SKM-1 (cell line): ENCODE data around the gene BCAN.
A peak's percentile ranks its signal among the peaks of the same experiment; 100 is the strongest.
"Not testable (repeated sequence)": the region's sequence is repeated elsewhere in the genome, so short reads cannot be mapped to it uniquely, and the experiment has no call there.

Source experiments
- DNase-seq: peaks from one replicate; lab custom pipeline; 2025; ENCODE audit not compliant: unreplicated experiment; lab: John Stamatoyannopoulos, UW

BCAN gene

DNA sequence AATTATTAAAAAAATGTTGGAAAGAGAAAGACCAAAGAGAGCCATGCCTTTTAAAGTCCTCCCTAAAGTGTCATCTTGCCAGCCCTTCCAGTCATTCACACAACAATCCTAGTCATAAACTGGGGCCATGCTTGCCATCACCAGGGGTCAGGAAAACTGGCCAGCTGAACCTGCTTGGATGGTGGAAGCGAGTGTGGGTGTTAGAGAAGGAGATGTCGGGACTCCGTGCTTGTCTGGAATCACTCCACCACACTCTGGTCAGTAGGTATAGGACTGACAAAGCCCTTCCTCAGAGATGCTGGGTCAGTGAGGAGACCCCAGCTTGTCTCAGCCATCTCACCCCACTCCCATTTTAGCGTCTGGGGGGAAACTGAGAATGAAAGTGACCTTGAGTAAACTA lies 26.0 kb upstream of the BCAN start:
- DNase-seq = no peak

DNA sequence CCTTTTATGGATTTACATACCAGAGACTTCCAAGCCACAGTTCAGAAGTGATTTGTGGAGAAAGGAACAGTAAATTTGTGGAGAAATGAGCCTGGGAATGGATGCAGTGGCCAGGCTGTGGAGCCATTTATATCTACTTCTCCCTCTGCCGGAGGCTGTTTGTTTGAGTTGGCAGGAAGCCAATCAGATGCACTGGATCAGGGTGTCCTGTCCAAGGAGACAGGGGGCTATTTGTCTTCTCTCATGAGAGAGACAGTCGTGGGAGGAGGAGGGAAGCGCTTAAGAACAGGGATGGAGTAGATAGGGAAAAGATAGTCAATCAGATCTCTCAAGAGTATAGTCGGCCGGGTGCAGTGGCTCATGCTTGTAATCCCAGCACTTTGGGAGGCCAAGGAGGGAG lies 25.5 kb upstream of the BCAN start:
- DNase-seq = no peak

DNA sequence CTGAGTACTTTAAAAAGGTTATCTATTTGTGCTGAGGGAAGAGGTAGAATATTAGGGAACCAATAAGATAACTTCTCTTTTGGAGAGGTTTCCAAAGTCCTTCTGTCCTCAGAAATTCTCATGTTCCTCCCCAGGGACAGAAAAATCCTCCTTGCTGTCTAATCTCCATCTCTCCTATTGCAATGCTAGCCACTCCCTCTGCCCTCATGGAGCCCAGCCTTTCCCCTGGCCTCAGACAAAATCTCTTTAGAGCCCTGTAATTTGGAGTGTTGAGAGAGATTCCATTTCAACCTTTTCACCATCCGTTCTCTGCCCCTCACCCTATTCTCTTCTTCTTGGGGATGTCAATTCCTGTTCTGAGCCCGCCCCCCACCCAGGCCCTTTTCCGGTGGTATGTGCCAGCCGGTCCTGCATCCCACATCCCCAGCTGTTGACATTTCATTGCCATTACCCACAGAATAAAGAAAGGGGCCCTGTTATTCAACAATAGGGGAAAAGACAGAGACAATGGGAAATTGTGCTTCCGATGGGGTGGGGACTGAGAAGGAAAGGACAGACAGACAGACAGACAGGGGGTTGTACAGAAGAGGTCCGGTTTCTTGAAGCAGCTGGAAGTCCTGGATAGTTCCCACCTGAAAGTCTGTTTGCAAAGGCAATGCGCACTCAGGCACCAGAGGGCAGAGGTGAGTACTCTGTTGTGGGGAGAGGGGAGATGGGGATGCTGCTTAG lies 22.9 kb upstream of the BCAN start, which contains the start of gene HAPLN2:
HAPLN2 (plus strand) TSS at position 563 of the 729 bp plus-strand sequence. CDS start 4,076 bp downstream, outside the sequence.
- DNase-seq = peak; percentile 27

DNA sequence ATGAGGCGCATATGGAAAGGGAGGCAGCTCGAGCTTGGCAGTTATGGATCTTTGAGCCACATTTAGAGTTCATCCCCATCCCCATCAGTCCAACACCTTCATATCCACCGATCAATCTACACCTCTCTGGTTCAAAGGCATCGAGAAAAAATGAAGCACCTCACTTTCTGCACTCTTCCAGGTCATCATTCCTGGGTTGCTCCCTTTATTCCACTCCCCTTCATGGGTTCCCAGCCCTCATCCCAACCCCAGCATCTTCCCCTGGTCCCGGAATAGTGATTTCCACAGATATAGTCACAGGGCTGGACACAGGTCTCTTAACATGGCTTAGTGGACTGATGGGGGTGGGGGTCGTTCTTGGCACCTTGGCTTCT lies 22.3 kb upstream of the BCAN start:
- no peak for DNase-seq

DNA sequence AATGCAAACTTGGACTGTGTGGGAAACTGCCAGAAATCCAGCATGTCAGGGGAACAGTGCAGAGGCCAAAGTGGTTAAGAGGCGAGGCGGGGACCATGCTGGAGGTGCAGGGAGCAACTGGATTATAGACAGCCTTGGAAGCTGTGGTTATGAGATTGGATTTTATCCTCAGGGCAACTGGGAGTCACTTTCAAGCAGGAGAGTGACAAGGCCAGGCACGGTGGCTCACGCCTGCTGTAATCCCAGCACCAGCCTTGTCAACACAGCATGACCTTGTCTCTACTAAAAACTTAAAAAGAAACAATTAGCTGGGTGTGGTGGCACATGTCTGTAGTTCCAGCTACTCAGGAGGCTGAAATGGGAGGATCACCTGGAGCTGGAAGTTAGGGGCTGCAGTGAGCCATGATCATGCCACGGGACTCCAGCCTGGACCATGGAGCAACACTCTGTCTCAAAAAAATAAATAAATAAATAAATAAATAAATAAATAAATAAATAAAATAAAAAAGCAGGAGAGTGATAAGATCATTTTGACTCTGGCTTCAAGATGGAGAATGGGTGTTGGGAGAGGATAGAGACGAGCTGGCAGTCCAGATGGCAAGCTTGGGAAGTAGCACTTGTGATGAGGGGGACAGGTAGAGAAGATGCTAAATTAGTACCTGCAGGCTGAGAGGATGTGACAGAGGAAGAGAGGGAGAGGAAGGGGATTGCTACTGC lies 19.2 kb upstream of the BCAN start:
- no peak for DNase-seq

DNA sequence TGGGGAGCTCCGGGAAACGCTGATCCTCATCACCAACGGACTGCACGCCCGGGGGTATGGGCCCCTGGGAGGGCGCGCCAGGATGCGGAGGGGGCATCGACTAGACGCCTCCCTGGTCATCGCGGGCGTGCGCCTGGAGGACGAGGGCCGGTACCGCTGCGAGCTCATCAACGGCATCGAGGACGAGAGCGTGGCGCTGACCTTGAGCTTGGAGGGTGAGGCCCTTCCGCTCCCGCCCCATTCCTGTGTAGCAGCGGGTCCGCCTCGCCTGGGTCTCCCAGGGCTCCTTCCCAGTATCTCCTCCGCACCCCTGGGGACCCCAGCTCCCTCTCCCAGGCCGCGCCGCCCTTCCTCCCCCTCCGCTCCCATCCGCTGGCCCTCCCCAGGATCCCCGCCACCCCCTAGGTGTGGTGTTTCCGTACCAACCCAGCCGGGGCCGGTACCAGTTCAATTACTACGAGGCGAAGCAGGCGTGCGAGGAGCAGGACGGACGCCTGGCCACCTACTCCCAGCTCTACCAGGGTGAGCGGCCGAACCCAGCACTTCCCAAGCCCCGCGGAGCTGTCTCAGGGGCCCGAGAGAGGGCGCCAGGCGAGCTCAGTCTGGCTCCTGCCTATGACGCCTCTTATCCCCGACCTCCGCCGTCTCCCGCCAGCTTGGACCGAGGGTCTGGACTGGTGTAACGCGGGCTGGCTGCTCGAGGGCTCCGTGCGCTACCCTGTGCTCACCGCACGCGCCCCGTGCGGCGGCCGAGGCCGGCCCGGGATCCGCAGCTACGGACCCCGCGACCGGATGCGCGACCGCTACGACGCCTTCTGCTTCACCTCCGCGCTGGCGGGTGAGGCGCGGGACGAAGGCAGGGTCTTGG lies 17.7 kb upstream of the BCAN start:
- DNase-seq = no peak

DNA sequence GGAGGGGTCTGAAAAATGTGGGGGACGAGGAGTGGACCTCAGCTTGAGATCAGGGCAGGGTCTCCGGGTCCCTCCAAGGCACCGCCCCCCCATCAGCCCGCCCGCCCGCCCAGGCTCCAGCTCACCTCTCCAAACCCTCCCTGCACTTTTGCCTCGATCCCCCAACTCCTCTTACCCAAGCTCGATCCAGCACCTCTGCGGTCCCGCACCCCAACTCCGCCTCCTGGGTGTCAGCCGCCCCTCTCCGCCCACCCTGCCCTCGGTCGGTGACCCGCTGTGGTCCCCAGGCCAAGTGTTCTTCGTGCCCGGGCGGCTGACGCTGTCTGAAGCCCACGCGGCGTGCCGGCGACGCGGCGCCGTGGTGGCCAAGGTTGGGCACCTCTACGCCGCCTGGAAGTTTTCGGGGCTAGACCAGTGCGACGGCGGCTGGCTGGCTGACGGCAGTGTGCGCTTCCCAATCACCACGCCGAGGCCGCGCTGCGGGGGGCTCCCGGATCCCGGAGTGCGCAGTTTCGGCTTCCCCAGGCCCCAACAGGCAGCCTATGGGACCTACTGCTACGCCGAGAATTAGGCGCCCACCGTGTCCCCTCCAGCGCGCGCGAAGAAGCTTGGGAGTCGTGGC lies 17.0 kb upstream of the BCAN start:
- no peak for DNase-seq

DNA sequence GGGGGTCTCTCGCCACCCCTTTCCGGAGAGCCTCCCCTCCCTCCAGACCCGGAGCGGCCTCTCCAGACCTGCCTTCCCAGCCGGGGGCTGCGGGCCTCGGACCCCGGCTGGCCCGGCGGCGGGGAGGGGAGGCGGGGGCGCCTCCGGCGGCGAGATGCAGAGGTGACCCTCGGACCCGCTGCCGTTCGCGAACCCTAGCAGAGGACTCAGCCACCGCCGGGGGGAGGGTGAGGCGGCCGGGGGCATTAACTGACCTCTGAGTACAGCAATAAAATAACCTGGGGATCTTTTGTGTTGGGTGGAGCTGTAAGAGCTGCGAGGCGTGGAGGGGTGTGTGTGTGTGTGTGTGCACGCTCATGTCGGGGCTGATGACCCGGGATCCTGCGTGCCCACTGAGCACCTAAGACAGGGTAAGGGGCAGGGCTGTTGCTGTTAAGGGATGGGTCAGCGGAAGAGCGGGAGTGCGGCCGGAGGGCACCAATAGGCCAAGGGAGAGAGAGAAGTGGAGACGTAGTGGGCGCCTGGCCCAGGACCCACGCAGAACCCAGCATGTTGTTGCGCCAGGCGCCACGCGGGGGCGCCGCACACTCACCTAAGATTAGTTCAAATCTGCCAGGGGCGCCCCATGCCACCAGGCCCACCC lies 16.4 kb upstream of the BCAN start:
- no peak for DNase-seq

DNA sequence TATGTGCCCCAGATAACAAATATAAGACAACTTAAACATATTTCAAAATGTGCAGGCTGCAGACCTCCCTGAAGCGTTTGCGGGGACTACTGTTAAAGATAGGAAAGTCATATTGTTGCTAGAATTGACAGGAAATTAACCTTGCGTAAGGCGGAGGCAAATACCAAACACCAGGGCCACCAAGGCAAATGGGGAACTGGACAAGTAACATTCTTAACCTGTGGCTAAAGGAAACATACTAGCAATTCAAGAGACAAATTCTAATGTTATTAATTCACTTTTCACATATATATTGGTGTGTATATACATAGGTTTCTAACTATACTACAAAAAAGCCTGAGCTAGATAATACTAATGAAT lies 15.9 kb upstream of the BCAN start:
- DNase-seq = no peak

DNA sequence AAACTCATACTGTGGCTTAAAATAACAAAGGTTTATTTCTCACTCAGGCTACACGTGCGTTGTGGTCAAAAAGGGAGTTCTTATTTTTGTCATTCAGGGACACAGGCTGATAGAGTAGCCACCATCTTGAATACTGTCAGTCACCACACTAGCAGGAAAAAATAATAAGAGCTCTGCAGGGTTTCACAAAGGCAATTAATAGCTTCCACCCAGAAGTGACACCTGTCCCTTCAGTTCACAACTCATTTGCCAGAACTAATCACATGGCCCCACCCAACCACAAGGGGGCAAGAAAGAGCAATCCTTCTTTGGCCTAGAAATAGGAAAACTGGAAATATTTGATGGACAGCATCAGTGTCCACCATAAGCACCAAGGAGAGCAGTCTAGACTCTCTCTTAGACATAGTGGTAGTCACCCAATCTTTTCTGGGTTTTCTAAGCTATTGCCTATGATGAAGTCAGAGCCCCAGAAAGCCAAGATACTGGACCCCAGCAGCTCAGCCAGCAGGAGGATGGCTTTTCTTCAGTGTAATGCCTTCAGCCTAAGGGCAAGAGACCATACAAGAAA lies 14.5 kb upstream of the BCAN start:
- DNase-seq = peak; percentile 32

DNA sequence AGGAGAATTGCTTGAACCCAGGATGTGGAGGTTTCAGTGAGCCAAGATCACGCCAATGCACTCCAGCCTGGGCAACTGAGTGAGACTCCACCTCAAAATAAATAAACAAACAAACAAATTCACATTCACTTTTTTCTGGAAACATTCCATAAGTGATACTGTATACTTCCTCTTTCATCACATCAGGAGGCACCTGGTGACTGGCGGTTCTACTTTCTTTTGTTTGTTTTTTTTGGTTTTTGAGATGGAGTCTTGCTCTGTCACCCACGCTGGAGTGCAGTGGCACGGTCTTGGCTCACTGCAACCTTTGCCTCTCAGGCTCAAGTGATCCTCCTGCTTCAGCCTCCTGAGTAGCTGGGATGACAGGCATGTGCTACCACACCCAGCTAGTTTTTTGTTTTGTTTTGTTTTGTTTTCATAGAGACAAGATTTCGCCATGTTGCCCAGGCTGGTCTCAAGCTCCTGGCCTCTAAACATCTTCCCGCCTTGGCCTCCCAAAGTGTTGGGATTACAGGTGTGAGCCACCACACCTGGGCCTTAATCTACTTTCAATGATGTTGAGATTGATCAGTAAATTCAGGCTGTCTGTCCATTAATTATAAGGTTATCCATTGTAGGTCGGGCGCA lies 12.0 kb upstream of the BCAN start:
- no peak for DNase-seq

DNA sequence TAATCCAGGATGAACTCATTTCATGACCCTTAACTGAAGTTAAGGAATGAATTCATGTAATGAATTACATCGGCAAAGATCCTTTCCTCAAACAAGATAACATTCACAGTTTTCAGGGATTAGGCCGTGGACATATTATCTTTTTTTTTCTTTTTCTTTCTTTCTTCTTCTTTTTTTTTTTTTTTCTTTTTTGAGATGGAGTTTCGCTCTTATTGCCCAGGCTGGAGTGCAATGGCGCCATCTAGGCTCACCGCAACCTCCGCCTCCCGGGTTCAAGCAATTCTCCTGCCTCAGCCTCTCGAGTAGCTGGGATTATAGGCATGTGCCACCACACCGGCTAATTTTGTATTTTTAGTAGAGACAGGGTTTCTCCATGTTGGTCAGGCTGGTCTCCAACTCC lies 10.8 kb upstream of the BCAN start:
- not testable (repeated sequence) for DNase-seq

DNA sequence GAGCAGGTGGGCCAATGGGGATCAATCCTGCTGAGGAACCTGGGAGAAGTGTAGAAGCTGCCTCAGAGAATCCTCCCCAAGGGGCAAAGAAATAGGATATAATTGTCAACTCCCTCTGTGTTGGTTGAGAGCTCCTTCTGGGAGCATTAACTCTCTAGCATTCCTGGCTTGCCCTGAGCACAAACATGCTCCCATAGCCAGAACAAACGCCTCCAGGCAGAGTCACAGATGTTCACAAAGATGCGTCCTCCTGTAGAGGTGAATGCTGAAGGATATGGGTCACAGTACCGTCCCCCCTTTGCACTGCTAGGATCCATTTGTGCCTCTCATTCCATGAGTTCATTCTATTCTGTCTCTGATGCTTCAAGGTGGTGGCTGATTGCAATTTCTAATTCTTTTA lies 9.6 kb upstream of the BCAN start:
- DNase-seq = no peak

DNA sequence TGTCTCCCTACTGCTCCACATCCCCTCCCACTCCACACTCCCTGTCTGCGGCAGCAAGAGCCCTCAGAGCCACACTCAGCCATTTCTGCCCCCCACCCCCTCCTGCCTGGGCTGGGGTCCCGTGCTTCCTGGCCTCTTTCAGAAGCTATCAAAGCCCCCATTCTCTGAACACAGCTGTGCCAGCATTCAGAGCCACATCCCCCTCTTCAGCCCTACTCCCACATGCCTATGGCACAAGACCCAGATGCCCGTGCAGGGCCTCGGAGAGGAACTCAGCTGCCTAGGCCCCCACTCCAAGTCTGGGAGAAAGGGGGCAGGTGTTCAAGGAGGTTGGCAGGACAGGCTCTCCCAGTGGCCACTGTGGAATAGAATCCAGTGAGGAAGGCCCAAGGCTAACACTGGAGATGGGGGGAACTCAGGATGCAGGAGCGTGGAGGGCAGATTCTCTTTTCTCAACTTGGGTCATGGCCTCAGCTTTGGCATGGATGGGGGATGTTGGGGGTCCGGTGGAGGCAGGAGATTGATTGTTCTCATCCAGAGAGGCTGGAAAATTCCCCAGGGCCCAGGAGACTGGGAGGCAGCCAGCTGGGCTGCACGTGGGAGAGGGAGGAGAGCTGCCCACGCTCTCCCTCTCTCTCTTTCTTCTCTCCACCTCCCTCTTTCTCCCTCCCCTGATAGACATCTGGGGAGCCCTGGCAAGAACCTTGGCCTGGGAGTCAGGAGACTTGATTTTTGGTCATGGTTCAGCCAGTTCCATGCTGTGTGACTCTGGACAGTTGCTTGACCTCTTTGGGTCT lies 3.5 kb upstream of the BCAN start:
- no peak for DNase-seq

DNA sequence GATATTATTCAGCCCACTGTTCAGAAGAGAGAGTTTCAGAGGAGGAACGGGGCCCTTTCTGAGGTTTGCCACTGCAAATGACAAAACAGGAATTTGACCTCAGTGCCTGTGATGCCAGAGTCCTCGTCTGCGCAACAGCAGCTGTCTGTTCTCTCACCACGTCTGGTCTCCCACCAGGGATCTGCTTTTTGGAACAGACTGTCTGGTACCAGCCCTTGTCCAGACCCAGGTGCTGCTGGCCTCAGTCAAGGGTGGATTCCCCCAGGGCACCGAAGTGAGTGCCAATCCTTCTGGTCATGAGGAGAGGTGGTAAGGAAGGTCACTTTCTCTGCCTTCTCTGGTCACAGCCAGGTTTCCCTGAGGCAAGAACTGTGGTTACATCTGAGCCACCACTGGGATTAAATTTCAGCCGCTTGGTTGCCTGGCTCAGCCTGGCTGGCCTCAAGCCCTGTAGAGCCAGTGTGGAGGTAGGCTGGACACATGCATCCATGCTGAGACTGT lies 2.3 kb upstream of the BCAN start:
- no peak for DNase-seq

DNA sequence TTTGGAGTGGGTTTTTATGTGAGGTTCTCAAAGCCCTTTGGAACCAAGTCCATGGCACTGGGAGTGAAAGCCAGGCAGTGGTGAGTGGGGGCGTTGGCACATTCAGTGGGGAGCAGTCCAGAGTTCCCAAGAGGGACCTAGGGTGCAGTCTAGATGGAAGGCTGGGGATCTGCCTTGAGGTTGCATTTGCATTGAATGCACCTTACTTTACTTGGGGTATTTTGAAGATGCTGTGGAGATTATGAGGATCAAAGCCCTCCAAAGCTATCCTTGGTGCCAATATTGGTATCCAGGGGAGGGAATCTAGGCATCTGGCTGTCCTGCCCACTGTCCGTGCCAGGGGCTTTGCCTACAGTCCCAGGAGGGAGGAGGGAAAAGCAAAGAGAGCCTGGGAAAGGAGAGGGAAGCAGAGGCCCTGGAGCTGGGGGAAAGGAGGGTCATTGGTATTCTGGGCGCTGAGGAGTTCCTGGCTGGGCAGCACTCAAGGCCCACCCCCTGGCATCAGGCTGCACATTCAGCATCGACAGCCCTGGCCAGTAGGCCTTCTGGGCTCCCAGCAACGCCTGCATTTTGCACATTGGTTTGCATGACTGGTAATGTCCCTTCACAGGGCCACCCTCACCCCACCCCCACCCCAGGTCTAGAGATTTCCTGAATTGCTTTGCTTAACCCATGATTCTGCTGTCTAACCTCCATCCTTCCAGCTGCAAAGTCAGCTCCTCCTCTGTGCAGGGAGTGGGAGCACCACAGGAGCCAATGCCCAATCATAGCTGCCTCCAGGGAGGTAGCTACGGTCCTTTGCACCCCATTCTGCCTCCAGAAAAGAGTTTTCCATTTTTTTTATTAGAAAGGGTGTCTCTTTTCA lies 843 bp upstream of the BCAN start:
- no peak for DNase-seq

DNA sequence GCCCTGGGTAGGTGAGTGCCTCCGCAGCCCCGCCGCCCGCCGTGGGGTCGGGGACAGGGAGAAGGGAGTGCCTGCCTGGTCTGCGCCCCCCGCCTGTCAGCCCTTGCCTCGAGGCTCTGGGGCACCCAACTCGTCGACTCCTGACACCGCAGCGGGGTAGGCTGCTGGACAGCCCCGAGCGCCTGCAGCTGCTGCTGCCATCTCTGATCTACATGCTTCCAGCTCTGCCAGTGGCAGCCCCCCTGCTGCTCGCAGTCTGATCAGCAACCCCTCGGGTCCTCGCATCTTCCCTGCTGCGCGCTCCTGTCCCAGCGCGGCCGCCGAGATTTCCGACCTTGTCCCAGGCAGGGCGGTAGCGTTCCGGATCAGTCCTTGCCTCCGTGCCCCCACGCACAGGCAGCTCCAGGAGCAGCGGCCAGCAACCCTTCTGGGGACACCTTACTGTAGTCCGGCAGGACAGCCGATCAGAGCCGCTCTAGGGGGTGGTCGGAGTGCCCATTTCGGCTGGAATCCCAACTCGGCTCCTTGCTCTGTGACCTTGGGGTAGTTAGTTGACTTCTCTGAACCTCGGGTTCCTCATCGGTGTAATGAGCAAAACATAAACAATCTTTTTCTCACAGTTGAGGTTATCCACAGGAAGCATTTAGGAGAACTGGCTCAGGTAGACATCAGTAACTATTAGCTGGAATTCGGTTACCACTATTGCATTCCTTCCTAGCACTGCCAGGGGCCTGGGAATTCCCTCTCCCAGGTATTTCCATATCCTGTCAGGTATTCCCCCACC lies 540 bp downstream of the BCAN start:
- DNase-seq = no peak
